A549 (cell line): ENCODE results near the gene CAPN8.

Source experiments
- EP300 ChIP-seq, 2 experiments: fragments of >200 bp; sonication (Bioruptor Twin); formaldehyde crosslinking; IDR thresholded peaks; 2 replicates in 1 of 2; 3 replicates in 1 of 2; pipeline ENCODE4 v1.6.1; 2016 to 2017
- HOXB13 ChIP-seq: fragments of 250-450 bp; sonication (Bioruptor Pico); IDR thresholded peaks from 2 replicates; pipeline ENCODE4 v1.5.0; 2020; ENCODE audit warnings: low read depth, mild to moderate bottlenecking, moderate library complexity
- MYC ChIP-seq: IDR thresholded peaks from 2 replicates; pipeline ENCODE4 v1.6.1; 2012; ENCODE audit warnings: mild to moderate bottlenecking, inconsistent platforms, low read length, improper control_type of control experiment, borderline replicate concordance
- POLR2A ChIP-seq: IDR thresholded peaks from 2 replicates; pipeline ENCODE4 v1.6.1; 2012; ENCODE audit warnings: mild to moderate bottlenecking, low read length
- ZC3H11A ChIP-seq: fragments of 450-650 bp; IDR thresholded peaks from 2 replicates; pipeline ENCODE4 v1.6.1; 2014; ENCODE audit warnings: antibody characterized with exemption, mild to moderate bottlenecking
- TF ChIP-seq, protein P1 (sequence below): fragments of >200 bp; sonication (Bioruptor Twin); formaldehyde crosslinking; IDR thresholded peaks from 3 replicates; pipeline ENCODE4 v1.5.1; 2016

DNA sequence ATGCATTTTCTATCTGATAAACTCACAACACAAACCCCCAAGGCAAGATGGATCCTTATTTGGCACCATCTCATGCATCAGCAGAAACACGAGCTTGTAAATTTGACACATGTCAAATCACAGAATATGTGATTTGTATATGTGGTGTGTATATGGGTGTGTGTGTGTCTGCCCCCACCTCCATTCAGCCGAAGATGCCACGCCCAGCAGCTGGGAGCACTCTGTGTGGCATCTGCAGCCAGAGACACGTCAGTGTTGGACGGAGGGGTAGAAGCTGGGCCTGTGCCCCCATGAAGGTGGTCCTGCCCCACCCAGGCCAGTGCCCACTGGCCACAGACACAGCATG lies 108.4 kb downstream of the CAPN8 start:
- no peak for TF ChIP-seq MYC
- no peak for TF ChIP-seq EP300 (IDR thresholded peaks at IDR 0.05)
- no peak for TF ChIP-seq HOXB13 (CRISPR knock-in tag)
- TF ChIP-seq, protein P1, sequence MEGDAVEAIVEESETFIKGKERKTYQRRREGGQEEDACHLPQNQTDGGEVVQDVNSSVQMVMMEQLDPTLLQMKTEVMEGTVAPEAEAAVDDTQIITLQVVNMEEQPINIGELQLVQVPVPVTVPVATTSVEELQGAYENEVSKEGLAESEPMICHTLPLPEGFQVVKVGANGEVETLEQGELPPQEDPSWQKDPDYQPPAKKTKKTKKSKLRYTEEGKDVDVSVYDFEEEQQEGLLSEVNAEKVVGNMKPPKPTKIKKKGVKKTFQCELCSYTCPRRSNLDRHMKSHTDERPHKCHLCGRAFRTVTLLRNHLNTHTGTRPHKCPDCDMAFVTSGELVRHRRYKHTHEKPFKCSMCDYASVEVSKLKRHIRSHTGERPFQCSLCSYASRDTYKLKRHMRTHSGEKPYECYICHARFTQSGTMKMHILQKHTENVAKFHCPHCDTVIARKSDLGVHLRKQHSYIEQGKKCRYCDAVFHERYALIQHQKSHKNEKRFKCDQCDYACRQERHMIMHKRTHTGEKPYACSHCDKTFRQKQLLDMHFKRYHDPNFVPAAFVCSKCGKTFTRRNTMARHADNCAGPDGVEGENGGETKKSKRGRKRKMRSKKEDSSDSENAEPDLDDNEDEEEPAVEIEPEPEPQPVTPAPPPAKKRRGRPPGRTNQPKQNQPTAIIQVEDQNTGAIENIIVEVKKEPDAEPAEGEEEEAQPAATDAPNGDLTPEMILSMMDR = no peak
- no peak for TF ChIP-seq ZC3H11A
- no peak for TF ChIP-seq POLR2A
